Measurements from ENCODE around the gene KDR. TPM values are rescaled to one million over a fixed set of nuclear protein-coding genes. Genes with fewer than 3 reads are reported as not detected.
A peak's percentile ranks its signal among the peaks of the same experiment; 100 is the strongest.

Gene KDR
- total and polyA plus RNA-seq, 11 donors: 7.7 to 51.0 (median 32.0) TPM

DNA sequence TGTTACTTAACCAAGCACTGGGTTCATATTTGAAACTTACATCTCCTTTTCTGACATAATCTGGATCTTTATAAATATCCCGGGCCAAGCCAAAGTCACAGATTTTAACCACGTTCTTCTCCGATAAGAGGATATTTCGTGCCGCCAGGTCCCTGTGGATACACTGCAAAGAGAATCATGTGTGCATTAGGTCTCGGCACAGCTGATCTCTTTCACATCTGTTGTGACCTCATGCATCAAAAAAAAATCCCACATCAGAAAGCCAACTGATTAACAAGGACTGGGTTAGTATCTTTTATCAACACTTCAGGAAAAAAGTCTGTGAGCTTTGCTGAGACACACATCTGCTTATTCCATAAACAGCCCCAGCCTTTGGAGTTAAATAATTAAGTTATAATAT lies 35.5 kb downstream of the KDR start:
- H3K27me3 ChIP-seq: no peaks in the 10 kb centered on the region
- ATAC-seq: peak in 3 of 4 donors; percentile 59 to 91 (median 66)
- no peaks in the 10 kb centered on the region for H3K9me3 ChIP-seq
- no peak overlapping the region for H3K4me3 ChIP-seq
- peaks cover 0 to 79% (median 5%) of the 10 kb centered on the region in 9 donors for H3K36me3 ChIP-seq
- peak overlapping the region in 8 of 12 donors; percentile 0 to 68 (median 32) for H3K27ac ChIP-seq
- DNase-seq: peak in 1 of 5 donors; percentile 37
- TF ChIP-seq POLR2A (IDR thresholded peaks at IDR 0.05): no peak
- TF ChIP-seq, protein P1, sequence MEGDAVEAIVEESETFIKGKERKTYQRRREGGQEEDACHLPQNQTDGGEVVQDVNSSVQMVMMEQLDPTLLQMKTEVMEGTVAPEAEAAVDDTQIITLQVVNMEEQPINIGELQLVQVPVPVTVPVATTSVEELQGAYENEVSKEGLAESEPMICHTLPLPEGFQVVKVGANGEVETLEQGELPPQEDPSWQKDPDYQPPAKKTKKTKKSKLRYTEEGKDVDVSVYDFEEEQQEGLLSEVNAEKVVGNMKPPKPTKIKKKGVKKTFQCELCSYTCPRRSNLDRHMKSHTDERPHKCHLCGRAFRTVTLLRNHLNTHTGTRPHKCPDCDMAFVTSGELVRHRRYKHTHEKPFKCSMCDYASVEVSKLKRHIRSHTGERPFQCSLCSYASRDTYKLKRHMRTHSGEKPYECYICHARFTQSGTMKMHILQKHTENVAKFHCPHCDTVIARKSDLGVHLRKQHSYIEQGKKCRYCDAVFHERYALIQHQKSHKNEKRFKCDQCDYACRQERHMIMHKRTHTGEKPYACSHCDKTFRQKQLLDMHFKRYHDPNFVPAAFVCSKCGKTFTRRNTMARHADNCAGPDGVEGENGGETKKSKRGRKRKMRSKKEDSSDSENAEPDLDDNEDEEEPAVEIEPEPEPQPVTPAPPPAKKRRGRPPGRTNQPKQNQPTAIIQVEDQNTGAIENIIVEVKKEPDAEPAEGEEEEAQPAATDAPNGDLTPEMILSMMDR (IDR thresholded peaks at IDR 0.05): no peak
- intact Hi-C loops (cut with DNase I): loop anchor here in 3 of 10 donors (2.0 to 10.0 kb wide), 4 partner anchors 35 to 85 kb away; partner anchors contain the start of gene KDR (in 1 of the 3)
- peaks cover 0 to 75% (median 32%) of the 10 kb centered on the region in 12 donors for H3K4me1 ChIP-seq
- WGBS, 4 donors: 44 to 73% (median 56%) methylated on average over 6 of the region's 6 CpGs

DNA sequence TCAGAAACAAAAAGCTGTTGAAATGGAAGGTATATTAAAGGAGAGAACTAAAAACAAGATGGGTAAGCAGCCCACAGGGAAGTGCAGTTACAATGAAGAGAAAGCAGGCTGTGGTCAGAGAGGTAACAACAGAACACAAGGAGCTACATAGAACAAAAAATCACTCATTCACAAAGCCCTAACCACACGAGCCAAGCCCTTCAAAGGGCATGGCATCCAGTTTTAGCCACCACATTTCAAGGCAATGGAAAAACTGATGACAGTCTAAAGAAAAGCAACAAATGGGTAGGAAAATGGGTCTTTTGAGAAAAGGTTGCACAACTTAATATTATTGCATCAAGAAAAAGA lies 37.5 kb downstream of the KDR start:
- Histone ChIP-seq H3K27ac (peak overlapping the region in 2 of 12 donors; percentile 12 to 23), H3K36me3 (peaks cover 0 to 75% (median 0%) of the 10 kb centered on the region in 9 donors)
- intact Hi-C loops (cut with DNase I): loop anchor here in 2 of 10 donors (5.0 kb wide), 2 partner anchors 51 to 81 kb away; no protein-coding TSS in a partner anchor

DNA sequence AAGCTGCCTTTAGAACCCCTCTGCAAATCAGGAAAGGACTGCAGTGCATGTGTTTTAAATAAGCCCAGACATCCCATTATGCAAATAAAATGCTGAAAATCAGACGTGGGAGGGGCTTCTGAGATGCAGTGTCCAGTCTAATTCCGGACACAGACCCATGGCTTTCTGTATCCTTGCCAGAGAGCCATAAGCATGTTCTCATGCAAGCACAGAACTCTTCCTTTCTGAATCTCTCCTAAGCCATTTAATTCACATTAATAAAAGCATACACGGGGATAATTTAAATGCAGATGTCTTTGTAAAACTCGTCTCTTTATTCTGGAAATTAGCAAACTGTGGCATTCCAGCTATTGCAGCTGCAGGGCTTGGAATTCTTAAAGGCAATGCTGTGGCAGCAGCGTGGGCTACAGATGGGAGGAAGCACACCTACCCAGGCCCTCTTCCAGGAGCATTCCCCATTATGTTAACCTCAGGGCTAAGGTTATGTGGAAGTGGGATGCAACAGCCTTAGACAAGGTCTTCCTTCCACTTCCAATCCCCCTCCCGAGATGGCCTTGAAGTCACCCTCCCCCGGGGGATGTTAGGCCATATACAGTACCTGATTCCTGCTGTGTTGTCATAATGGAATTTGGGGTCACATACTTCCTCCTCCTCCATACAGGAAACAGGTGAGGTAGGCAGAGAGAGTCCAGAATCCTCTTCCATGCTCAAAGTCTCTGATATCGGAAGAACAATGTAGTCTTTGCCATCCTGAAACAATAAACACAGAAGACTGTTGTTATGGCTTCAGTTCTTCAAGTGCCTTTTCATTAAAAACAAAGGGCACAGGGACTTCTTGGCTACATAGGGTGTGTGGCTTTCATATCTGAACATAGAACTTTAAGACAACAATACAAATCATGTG lies 38.1 kb downstream of the KDR start:
- peaks cover 0 to 63% (median 21%) of the 10 kb centered on the region in 12 donors for H3K4me1 ChIP-seq
- no peaks in the 10 kb centered on the region for H3K9me3 ChIP-seq
- TF ChIP-seq, protein P1 (IDR thresholded peaks at IDR 0.05): no peak
- no peak for TF ChIP-seq POLR2A (IDR thresholded peaks at IDR 0.05)
- 51 to 61% (median 54%) methylated on average over 8 of the region's 8 CpGs for WGBS, 4 donors
- no peaks in the 10 kb centered on the region for H3K27me3 ChIP-seq
- no peak for DNase-seq
- no peak overlapping the region for H3K4me3 ChIP-seq
- no peak for ATAC-seq
- intact Hi-C loops (cut with DNase I): loop anchor here in 2 of 10 donors (5.0 kb wide), 2 partner anchors 50 to 80 kb away; no protein-coding TSS in a partner anchor
- peak overlapping the region in 3 of 12 donors; percentile 9 to 12 (median 12) for H3K27ac ChIP-seq
- peaks cover 0 to 75% (median 0%) of the 10 kb centered on the region in 9 donors for H3K36me3 ChIP-seq

More for the DNA sequence above, 37.5 kb downstream of the KDR start:
- ATAC-seq (no peak), DNase-seq (no peak)
- 46 to 60% (median 52%) methylated on average over 1 of the region's 1 CpG for WGBS, 4 donors
- H3K9me3 ChIP-seq: no peaks in the 10 kb centered on the region
- no peaks in the 10 kb centered on the region for H3K27me3 ChIP-seq
- TF ChIP-seq, protein P1 (IDR thresholded peaks at IDR 0.05): no peak
- TF ChIP-seq POLR2A (IDR thresholded peaks at IDR 0.05): no peak
- no peak overlapping the region for H3K4me3 ChIP-seq
- peaks cover 0 to 69% (median 26%) of the 10 kb centered on the region in 12 donors for H3K4me1 ChIP-seq

DNA sequence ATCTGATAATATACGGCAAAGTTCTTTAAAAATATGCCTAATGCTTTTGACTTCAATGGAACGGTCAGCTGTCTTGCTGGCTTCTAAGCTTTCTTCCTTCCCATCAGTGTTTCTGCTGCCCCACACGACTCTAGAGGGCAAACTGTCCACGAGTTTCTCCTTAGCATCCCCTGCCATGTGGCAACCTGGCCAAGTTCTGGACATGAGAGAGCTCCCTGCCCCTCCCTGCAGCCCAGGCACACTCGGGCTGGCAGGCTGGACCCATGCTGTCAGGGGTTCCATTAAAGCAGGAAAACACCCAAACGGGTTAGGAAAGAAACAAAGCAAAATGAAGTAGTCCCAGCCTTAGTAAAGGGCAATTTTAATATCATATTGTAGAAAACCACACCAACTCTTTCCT lies 38.8 kb downstream of the KDR start:
- Histone ChIP-seq H3K4me1 (peaks cover 0 to 56% (median 18%) of the 10 kb centered on the region in 12 donors), H3K4me3 (no peak overlapping the region), H3K27ac (peak overlapping the region in 1 of 12 donors; percentile 12), H3K36me3 (peaks cover 0 to 77% (median 0%) of the 10 kb centered on the region in 9 donors), H3K27me3 (no peaks in the 10 kb centered on the region), H3K9me3 (no peaks in the 10 kb centered on the region)
- ATAC-seq (no peak), DNase-seq (peak in 1 of 5 donors; percentile 55)
- 54 to 58% (median 56%) methylated on average over 6 of the region's 6 CpGs for WGBS, 4 donors
- TF ChIP-seq, protein P1 (IDR thresholded peaks at IDR 0.05): no peak
- no peak for TF ChIP-seq POLR2A (IDR thresholded peaks at IDR 0.05)
- intact Hi-C loops (cut with DNase I): loop anchor here in 2 of 10 donors (5.0 kb wide), 2 partner anchors 49 to 79 kb away; no protein-coding TSS in a partner anchor

All from heart left ventricle (tissue), 16 donors.